Panc1 (cell line): ENCODE measurements around the gene FAM217B. TPM values are rescaled to one million over a fixed set of nuclear protein-coding genes. Genes with fewer than 3 reads are reported as not detected.

ENCODE experiments used
- ATAC-seq: fragments of 200-7000 bp; cut with Tn5 transposase; 2 replicates; pipeline ENCODE4 v1.9.1; 2020; ENCODE audit warnings: mild to moderate bottlenecking, moderate library complexity
- BruUV-seq: library from RNA; stranded (reverse); fragments of 400-500 nt; replicated peaks from 2 replicates; lab custom pipeline; 2021; lab: Mats Ljungman, UMichigan
- CTCF ChIA-PET: fragments of 300-600 bp; sonication (Branson Sonifier 250); formaldehyde crosslinking; loops from one replicate; lab custom pipeline; 2022; ENCODE audit warnings: antibody characterized with exemption; lab: Charles Lee
- POLR2A ChIA-PET: fragments of 300-600 bp; sonication (Branson Sonifier 250); formaldehyde crosslinking; loops from one replicate; lab custom pipeline; 2022; ENCODE audit warnings: antibody characterized with exemption; lab: Charles Lee
- DNase-seq: peaks from one replicate; pipeline ENCODE4 v3.0.0-alpha.2; 2010; ENCODE audit warnings: low read depth, low spot score
- H3K27ac ChIP-seq: 2 replicates; pipeline ENCODE4 v1.5.1; 2011; ENCODE audit warnings: mild to moderate bottlenecking, low read length, inconsistent platforms
- H3K27me3 ChIP-seq: fragments of 200-500 bp; sonication (Bioruptor generic); 2 replicates; pipeline ENCODE4 v1.6.0; 2014; ENCODE audit warnings: low read length, inconsistent platforms; ENCODE audit not compliant: control insufficient read depth, insufficient read depth
- H3K36me3 ChIP-seq: fragments of 200-500 bp; sonication (Bioruptor generic); 2 replicates; pipeline ENCODE4 v1.5.1; 2014; ENCODE audit warnings: inconsistent platforms, mild to moderate bottlenecking, low read length, moderate library complexity; ENCODE audit not compliant: control insufficient read depth, insufficient read depth
- H3K4me1 ChIP-seq: 2 replicates; pipeline ENCODE4 v1.5.1; 2011; ENCODE audit warnings: inconsistent platforms, mild to moderate bottlenecking, low read length, moderate library complexity; ENCODE audit not compliant: control insufficient read depth, insufficient read depth
- H3K4me3 ChIP-seq, 2 experiments: 2 replicates each; pipeline ENCODE4 v1.5.1; 2011 to 2012; ENCODE audit warnings: low read depth in 2 of 2, low read length in 2 of 2, mild to moderate bottlenecking in 2 of 2, inconsistent platforms in 1 of 2, moderate library complexity in 1 of 2
- H3K9me3 ChIP-seq: fragments of 200-500 bp; sonication (Bioruptor generic); 2 replicates; pipeline ENCODE4 v1.5.1; 2014; ENCODE audit warnings: low read depth, mild to moderate bottlenecking, inconsistent platforms, low read length, moderate library complexity; ENCODE audit not compliant: control insufficient read depth, insufficient read depth
- POLR2AphosphoS5 ChIP-seq: IDR thresholded peaks from 2 replicates; pipeline ENCODE4 v1.6.1; 2012; ENCODE audit warnings: mild to moderate bottlenecking, low read depth, low read length, moderate library complexity
- SIN3A ChIP-seq: IDR thresholded peaks from 2 replicates; pipeline ENCODE4 v1.6.1; 2012; ENCODE audit warnings: low read depth, mild to moderate bottlenecking, low read length, moderate library complexity, borderline replicate concordance; ENCODE audit not compliant: insufficient read depth
- TCF7L2 ChIP-seq: IDR thresholded peaks from 2 replicates; pipeline ENCODE4 v1.6.1; 2011; ENCODE audit warnings: mild to moderate bottlenecking, low read depth, low read length, inconsistent platforms
- in situ Hi-C: cut with HindIII; loops from 2 replicates; pipeline ENCODE4 v1.10.0; 2016; ENCODE audit warnings: low sequenced_read_pairs, low pct_unique_long_range_greater_than_20kb
- intact Hi-C: fragments of 100-400 bp; cut with micrococcal nuclease; formaldehyde crosslinking; loops from one replicate; pipeline ENCODE4 v1.10.0; 2022; ENCODE audit not compliant: unreplicated experiment
- total RNA-seq: library from RNA; stranded (reverse); gene quantifications from one replicate; pipeline ENCODE4 v1.2.1, GENCODE V29; 2021; ENCODE audit not compliant: unreplicated experiment
- TF ChIP-seq, protein P1 (sequence below): fragments of 450-650 bp; IDR thresholded peaks from 2 replicates; pipeline ENCODE4 v1.5.1; 2017; ENCODE audit warnings: mild to moderate bottlenecking
- TF ChIP-seq, protein P2 (sequence below), 2 experiments: IDR thresholded peaks; 2 replicates each; pipeline ENCODE4 v1.6.1; 2011 to 2012; ENCODE audit warnings: low read depth in 2 of 2, control low read depth in 1 of 2, low read length in 1 of 2, mild to moderate bottlenecking in 1 of 2, moderate library complexity in 1 of 2; ENCODE audit not compliant: insufficient read depth in 1 of 2

The FAM217B gene
- total RNA-seq, 1 experiment from 2014 or later: 24.4 TPM

DNA sequence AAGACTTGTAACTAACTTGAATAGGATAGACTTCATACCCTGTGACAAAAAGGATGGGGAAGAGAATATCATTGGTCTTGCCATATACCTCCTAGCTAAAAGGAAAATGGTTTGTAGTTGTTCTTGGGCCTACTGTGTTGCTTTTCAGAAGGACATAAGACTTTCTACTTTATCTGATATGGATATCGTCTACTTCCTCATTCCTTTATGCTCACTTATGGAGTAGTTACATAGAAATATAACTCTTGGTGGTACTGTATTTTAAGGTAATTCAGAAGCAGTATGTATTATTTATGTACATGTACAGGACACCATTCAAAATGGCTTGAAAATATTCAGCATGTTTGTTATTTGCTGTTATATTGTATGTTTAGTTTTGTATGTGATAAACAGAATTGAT lies 8.0 kb downstream of the FAM217B start:
- H3K27me3 ChIP-seq: no peaks in the 10 kb centered on the region
- DNase-seq: no peak
- BruUV-seq: no TSS peak
- ATAC-seq: no peak
- CTCF ChIA-PET: no interaction called here
- in situ Hi-C loops: no loop called here
- TF ChIP-seq SIN3A: no peak
- TF ChIP-seq, protein P1, sequence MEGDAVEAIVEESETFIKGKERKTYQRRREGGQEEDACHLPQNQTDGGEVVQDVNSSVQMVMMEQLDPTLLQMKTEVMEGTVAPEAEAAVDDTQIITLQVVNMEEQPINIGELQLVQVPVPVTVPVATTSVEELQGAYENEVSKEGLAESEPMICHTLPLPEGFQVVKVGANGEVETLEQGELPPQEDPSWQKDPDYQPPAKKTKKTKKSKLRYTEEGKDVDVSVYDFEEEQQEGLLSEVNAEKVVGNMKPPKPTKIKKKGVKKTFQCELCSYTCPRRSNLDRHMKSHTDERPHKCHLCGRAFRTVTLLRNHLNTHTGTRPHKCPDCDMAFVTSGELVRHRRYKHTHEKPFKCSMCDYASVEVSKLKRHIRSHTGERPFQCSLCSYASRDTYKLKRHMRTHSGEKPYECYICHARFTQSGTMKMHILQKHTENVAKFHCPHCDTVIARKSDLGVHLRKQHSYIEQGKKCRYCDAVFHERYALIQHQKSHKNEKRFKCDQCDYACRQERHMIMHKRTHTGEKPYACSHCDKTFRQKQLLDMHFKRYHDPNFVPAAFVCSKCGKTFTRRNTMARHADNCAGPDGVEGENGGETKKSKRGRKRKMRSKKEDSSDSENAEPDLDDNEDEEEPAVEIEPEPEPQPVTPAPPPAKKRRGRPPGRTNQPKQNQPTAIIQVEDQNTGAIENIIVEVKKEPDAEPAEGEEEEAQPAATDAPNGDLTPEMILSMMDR: no peak
- TF ChIP-seq POLR2AphosphoS5: no peak
- TF ChIP-seq TCF7L2: no peak
- TF ChIP-seq, protein P2, sequence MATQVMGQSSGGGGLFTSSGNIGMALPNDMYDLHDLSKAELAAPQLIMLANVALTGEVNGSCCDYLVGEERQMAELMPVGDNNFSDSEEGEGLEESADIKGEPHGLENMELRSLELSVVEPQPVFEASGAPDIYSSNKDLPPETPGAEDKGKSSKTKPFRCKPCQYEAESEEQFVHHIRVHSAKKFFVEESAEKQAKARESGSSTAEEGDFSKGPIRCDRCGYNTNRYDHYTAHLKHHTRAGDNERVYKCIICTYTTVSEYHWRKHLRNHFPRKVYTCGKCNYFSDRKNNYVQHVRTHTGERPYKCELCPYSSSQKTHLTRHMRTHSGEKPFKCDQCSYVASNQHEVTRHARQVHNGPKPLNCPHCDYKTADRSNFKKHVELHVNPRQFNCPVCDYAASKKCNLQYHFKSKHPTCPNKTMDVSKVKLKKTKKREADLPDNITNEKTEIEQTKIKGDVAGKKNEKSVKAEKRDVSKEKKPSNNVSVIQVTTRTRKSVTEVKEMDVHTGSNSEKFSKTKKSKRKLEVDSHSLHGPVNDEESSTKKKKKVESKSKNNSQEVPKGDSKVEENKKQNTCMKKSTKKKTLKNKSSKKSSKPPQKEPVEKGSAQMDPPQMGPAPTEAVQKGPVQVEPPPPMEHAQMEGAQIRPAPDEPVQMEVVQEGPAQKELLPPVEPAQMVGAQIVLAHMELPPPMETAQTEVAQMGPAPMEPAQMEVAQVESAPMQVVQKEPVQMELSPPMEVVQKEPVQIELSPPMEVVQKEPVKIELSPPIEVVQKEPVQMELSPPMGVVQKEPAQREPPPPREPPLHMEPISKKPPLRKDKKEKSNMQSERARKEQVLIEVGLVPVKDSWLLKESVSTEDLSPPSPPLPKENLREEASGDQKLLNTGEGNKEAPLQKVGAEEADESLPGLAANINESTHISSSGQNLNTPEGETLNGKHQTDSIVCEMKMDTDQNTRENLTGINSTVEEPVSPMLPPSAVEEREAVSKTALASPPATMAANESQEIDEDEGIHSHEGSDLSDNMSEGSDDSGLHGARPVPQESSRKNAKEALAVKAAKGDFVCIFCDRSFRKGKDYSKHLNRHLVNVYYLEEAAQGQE (IDR thresholded peaks at IDR 0.05; ENCODE audit: insufficient read depth in 1 of 2, low read depth in 2 of 2, low read length in 1 of 2): no peak
- POLR2A ChIA-PET: no interaction called here
- intact Hi-C loops: no loop called here
- H3K36me3 ChIP-seq: peaks cover 13% of the 10 kb centered on the region
- no peak overlapping the region for H3K4me3 ChIP-seq
- no peak overlapping the region for H3K27ac ChIP-seq
- no peaks in the 10 kb centered on the region for H3K9me3 ChIP-seq
- no peaks in the 10 kb centered on the region for H3K4me1 ChIP-seq

DNA sequence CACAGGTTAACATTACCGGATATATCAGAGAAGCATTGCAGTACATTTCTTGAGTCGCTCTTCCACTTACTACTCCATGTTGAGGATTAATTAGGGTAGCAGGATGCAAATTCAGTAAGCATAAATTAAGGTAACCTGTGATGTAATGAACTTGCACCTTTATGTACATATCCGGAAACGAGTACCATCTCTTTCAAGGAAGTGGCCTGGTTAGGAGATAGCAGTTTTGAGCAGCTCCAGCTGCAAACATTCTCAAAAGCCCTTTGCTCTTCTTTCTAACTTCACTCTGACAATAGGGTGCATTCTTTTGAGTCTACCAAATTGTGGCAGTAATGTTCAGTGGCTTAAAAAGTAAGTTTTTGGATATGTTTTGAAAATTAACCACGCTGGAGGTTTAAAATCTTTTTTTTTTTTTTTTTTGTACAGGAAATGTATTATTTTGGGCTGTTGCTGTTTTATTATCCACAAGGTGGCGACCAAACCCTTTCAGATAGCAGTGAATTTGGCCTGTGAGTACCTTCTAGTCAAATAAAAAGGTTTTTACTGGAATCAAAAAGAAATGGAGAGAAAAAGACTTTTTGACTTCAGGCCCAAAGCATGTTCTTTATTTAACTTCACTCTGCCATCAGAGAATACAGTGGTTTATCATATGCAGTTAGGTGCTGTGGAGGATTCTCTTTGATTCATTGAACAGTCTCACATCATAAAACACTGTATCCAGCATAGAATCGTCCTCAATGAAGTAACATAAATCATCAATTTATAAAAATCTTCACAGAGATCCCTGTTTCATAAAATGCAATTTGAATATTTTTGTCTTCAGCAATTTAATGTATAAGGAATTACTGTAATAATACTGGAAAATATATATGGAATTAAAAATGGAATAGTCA lies 8.9 kb downstream of the FAM217B start:
- POLR2A ChIA-PET: no interaction called here
- intact Hi-C loops: no loop called here
- Histone ChIP-seq H3K27me3 (no peaks in the 10 kb centered on the region), H3K4me1 (no peaks in the 10 kb centered on the region), H3K36me3 (peaks cover 6% of the 10 kb centered on the region), H3K9me3 (no peaks in the 10 kb centered on the region), H3K27ac (no peak overlapping the region), H3K4me3 (no peak overlapping the region)
- in situ Hi-C loops: no loop called here
- no TSS peak for BruUV-seq
- peak; percentile 53; the same call in 1 of the 2 replicates for ATAC-seq
- DNase-seq: no peak
- TF ChIP-seq POLR2AphosphoS5: no peak
- TF ChIP-seq, protein P1: peak; percentile 70; the same call in 1 of the 2 replicates
- CTCF ChIA-PET: interaction anchor here (0.6 kb wide), 1 partner anchor 22 kb away, joined by 3 read pairs; no protein-coding TSS in a partner anchor
